ENCODE results near the gene AP1S1. TPM values are rescaled to one million over a fixed set of nuclear protein-coding genes. Genes with fewer than 3 reads are reported as not detected.
"Not testable (repeated sequence)": the region's sequence is repeated elsewhere in the genome, so short reads cannot be mapped to it uniquely, and the experiment has no call there.

Gene AP1S1
- total and polyA plus RNA-seq, 8 donors, result 2.7 to 71.2 (median 34.7) TPM; not detected in 1

GRCh38 chr7:101116898-101117297 is 37.4 kb upstream of the AP1S1 start:
- TF ChIP-seq POLR2A (IDR thresholded peaks at IDR 0.05), result no peak
- TF ChIP-seq, protein P1, sequence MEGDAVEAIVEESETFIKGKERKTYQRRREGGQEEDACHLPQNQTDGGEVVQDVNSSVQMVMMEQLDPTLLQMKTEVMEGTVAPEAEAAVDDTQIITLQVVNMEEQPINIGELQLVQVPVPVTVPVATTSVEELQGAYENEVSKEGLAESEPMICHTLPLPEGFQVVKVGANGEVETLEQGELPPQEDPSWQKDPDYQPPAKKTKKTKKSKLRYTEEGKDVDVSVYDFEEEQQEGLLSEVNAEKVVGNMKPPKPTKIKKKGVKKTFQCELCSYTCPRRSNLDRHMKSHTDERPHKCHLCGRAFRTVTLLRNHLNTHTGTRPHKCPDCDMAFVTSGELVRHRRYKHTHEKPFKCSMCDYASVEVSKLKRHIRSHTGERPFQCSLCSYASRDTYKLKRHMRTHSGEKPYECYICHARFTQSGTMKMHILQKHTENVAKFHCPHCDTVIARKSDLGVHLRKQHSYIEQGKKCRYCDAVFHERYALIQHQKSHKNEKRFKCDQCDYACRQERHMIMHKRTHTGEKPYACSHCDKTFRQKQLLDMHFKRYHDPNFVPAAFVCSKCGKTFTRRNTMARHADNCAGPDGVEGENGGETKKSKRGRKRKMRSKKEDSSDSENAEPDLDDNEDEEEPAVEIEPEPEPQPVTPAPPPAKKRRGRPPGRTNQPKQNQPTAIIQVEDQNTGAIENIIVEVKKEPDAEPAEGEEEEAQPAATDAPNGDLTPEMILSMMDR (IDR thresholded peaks at IDR 0.05), result no peak
- TF ChIP-seq POLR2AphosphoS5 (IDR thresholded peaks at IDR 0.05), result no peak
- intact Hi-C loops (cut with DNase I; ENCODE audit: low total_unique reads), result no loop called here
- H3K4me1 ChIP-seq, result peaks cover 0 to 15% (median 5%) of the 10 kb centered on the region in 4 donors
- H3K36me3 ChIP-seq, result no peaks in the 10 kb centered on the region
- peaks cover 0 to 6% (median 0%) of the 10 kb centered on the region in 3 donors for H3K27me3 ChIP-seq
- H3K9me3 ChIP-seq, result no peaks in the 10 kb centered on the region
- H3K4me3 ChIP-seq, result no peak overlapping the region
- DNase-seq, result no peak
- peak overlapping the region in 4 of 5 donors; percentile 1 to 66 (median 44) for H3K27ac ChIP-seq
- 74 to 81% (median 79%) methylated on average over 8 to 10 of the region's 10 CpGs for WGBS, 5 donors

- Histone ChIP-seq H3K9me3 (no peaks in the 10 kb centered on the region), H3K27me3 (peaks cover 0 to 6% (median 0%) of the 10 kb centered on the region in 3 donors), H3K36me3 (no peaks in the 10 kb centered on the region), H3K4me1 (peaks cover 5 to 28% (median 18%) of the 10 kb centered on the region in 4 donors), H3K27ac (no peak overlapping the region), H3K4me3 (no peak overlapping the region)
- TF ChIP-seq, protein P1 (IDR thresholded peaks at IDR 0.05), result no peak
- TF ChIP-seq POLR2A (IDR thresholded peaks at IDR 0.05), result no peak
- no peak for TF ChIP-seq POLR2AphosphoS5 (IDR thresholded peaks at IDR 0.05)
- no peak for TF ChIP-seq EP300 (IDR thresholded peaks at IDR 0.05)
- WGBS, 5 donors, result 66 to 81% (median 71%) methylated on average over 3 of the region's 3 CpGs
- intact Hi-C loops (cut with DNase I; ENCODE audit: low total_unique reads), result no loop called here
- DNase-seq, result no peak
These were observed 35.4 kb upstream of the AP1S1 start for GRCh38 chr7:101118856-101119255.

GRCh38 chr7:101119876-101120275 is 34.4 kb upstream of the AP1S1 start:
- H3K27ac ChIP-seq, result no peak overlapping the region
- H3K36me3 ChIP-seq, result no peaks in the 10 kb centered on the region
- H3K4me3 ChIP-seq, result no peak overlapping the region
- intact Hi-C loops (cut with DNase I; ENCODE audit: low total_unique reads), result no loop called here
- H3K4me1 ChIP-seq, result peaks cover 8 to 37% (median 21%) of the 10 kb centered on the region in 4 donors
- H3K9me3 ChIP-seq, result no peaks in the 10 kb centered on the region
- H3K27me3 ChIP-seq, result peaks cover 0 to 12% (median 0%) of the 10 kb centered on the region in 3 donors
- TF ChIP-seq, protein P1 (IDR thresholded peaks at IDR 0.05), result no peak
- TF ChIP-seq POLR2A (IDR thresholded peaks at IDR 0.05) (no peak), POLR2AphosphoS5 (IDR thresholded peaks at IDR 0.05) (no peak), EP300 (IDR thresholded peaks at IDR 0.05) (no peak)
- DNase-seq, result no peak
- WGBS, 5 donors, result 48 to 67% (median 64%) methylated on average over 10 of the region's 10 CpGs

- no peak for DNase-seq
- H3K27ac ChIP-seq, result peak overlapping the region in 1 of 5 donors; percentile 90
- no peaks in the 10 kb centered on the region for H3K9me3 ChIP-seq
- peaks cover 0 to 16% (median 0%) of the 10 kb centered on the region in 3 donors for H3K27me3 ChIP-seq
- WGBS, 5 donors, result 73 to 95% (median 80%) methylated on average over 4 of the region's 4 CpGs
- TF ChIP-seq POLR2AphosphoS5 (IDR thresholded peaks at IDR 0.05) (no peak), EP300 (IDR thresholded peaks at IDR 0.05) (no peak), POLR2A (IDR thresholded peaks at IDR 0.05) (no peak)
- TF ChIP-seq, protein P1 (IDR thresholded peaks at IDR 0.05), result no peak
- H3K4me1 ChIP-seq, result peaks cover 12 to 41% (median 21%) of the 10 kb centered on the region in 4 donors
- no peak overlapping the region for H3K4me3 ChIP-seq
- intact Hi-C loops (cut with DNase I; ENCODE audit: low total_unique reads), result no loop called here
- H3K36me3 ChIP-seq, result no peaks in the 10 kb centered on the region
These were observed 34.0 kb upstream of the AP1S1 start for GRCh38 chr7:101120315-101120714.

- Histone ChIP-seq H3K4me1 (peaks cover 21 to 54% (median 30%) of the 10 kb centered on the region in 4 donors), H3K27me3 (peaks cover 0 to 22% (median 0%) of the 10 kb centered on the region in 3 donors), H3K27ac (peak overlapping the region in 4 of 5 donors; percentile 75 to 91 (median 87)), H3K4me3 (peak overlapping the region in 2 of 4 donors; percentile 37 to 40)
- intact Hi-C loops (cut with DNase I; ENCODE audit: low total_unique reads); DNase-seq; H3K9me3 ChIP-seq; H3K36me3 ChIP-seq: not testable (repeated sequence)
- 49 to 78% (median 57%) methylated on average over 9 of the region's 9 CpGs for WGBS, 5 donors
These were observed 32.7 kb upstream of the AP1S1 start for GRCh38 chr7:101121631-101121990.
